ENCODE results near the gene HDAC10.

- no peak for TF ChIP-seq CTCF (IDR thresholded peaks at IDR 0.05; ENCODE audit: poor library complexity)
- no peak for TF ChIP-seq EZH2phosphoT487 (IDR thresholded peaks at IDR 0.05; ENCODE audit: low read depth, severe bottlenecking, unreplicated experiment)
Measured at GRCh38 chr22:50278956-50279619, 28.0 kb upstream of the HDAC10 start.
